ENCODE measurements around the gene GABPA. TPM values are rescaled to one million over a fixed set of nuclear protein-coding genes. Genes with fewer than 3 reads are reported as not detected.

Gene GABPA
- total RNA-seq, 1 donor from 2014 or later = 15.8 TPM

- no peaks in the 10 kb centered on the region for H3K36me3 ChIP-seq (ENCODE audit: control insufficient read depth, insufficient read depth, low read length)
- H3K27me3 ChIP-seq (ENCODE audit: control insufficient read depth, insufficient read depth, low read length) = no peaks in the 10 kb centered on the region
- no peak for DNase-seq (ENCODE audit: low read depth)
- H3K4me3 ChIP-seq (ENCODE audit: low read depth, low read length) = no peak overlapping the region
- no peak for TF ChIP-seq CTCF (IDR thresholded peaks at IDR 0.05; ENCODE audit: insufficient read depth, low read length, severe bottlenecking)
- no peak for FAIRE-seq
Measured at GRCh38 chr21:25818551-25818950, 83.8 kb downstream of the GABPA start.

Other genes with a start within 250 kb of the GABPA start
- gene MRPL39, start 127.5 kb upstream of the GABPA start, total RNA-seq = 26.6 and 44.0 TPM in 2 replicates
- gene JAM2, start 95.7 kb upstream of the GABPA start, total RNA-seq = under 0.01 TPM in 1 of 2 replicates, not detected in the other
- gene ATP5PF, start 68 bp upstream of the GABPA start, total RNA-seq = 34.5 and 45.1 TPM in 2 replicates